Liver (tissue), 9 donors: ENCODE data around the gene SLK. TPM values are rescaled to one million over a fixed set of nuclear protein-coding genes. Genes with fewer than 3 reads are reported as not detected.

Source experiments
- DNase-seq: peaks from one replicate; pipeline ENCODE4 v3.0.0-alpha.2; 2017; ENCODE audit warnings: low spot score
- H3K27ac ChIP-seq, 2 donors: one replicate each; pipeline ENCODE4 v1.7.0; 2013; ENCODE audit warnings: inconsistent platforms in 2 of 2, low read length in 2 of 2, control low read depth in 1 of 2, low read depth in 1 of 2, mild to moderate bottlenecking in 1 of 2
- H3K27me3 ChIP-seq, 4 donors: one replicate each; pipeline versions ENCODE4 v1.6.1 to v1.7.0; 2013; ENCODE audit warnings: low read length in 3 of 4, inconsistent platforms in 1 of 4, mild to moderate bottlenecking in 1 of 4, moderate library complexity in 1 of 4; ENCODE audit not compliant: control insufficient read depth in 4 of 4, insufficient read depth in 4 of 4
- H3K36me3 ChIP-seq, 4 donors: one replicate each; pipeline versions ENCODE4 v1.6.1 to v1.7.0; 2013; ENCODE audit warnings: low read length in 3 of 4, mild to moderate bottlenecking in 3 of 4, low read depth in 1 of 4, moderate library complexity in 1 of 4; ENCODE audit not compliant: control insufficient read depth in 4 of 4, insufficient read depth in 3 of 4
- H3K4me1 ChIP-seq, 4 donors: one replicate each; pipeline versions ENCODE4 v1.6.1 to v1.7.0; 2013; ENCODE audit warnings: low read length in 3 of 4, mild to moderate bottlenecking in 3 of 4, moderate library complexity in 1 of 4; ENCODE audit not compliant: control insufficient read depth in 4 of 4, insufficient read depth in 4 of 4
- H3K4me3 ChIP-seq, 3 donors: one replicate each; pipeline versions ENCODE4 v1.6.1 to v1.7.0; 2013; ENCODE audit warnings: low read length in 3 of 3, control low read depth in 1 of 3, low read depth in 1 of 3, mild to moderate bottlenecking in 1 of 3
- H3K9ac ChIP-seq, 2 donors: one replicate each; pipeline ENCODE4 v1.7.0; 2013; ENCODE audit warnings: low read length in 2 of 2, mild to moderate bottlenecking in 2 of 2, moderate library complexity in 2 of 2, control low read depth in 1 of 2, low read depth in 1 of 2
- H3K9me3 ChIP-seq, 4 donors: one replicate each; pipeline versions ENCODE4 v1.6.1 to v1.7.0; 2013; ENCODE audit warnings: low read length in 3 of 4; ENCODE audit not compliant: control insufficient read depth in 4 of 4
- EGR1 ChIP-seq, 2 donors: IDR thresholded peaks; 2 replicates each; pipeline ENCODE4 v1.6.1; 2016 to 2018; ENCODE audit warnings: antibody characterized with exemption in 2 of 2, low read depth in 2 of 2
- FOXA1 ChIP-seq: IDR thresholded peaks from 2 replicates; pipeline ENCODE4 v1.6.1; 2016; ENCODE audit warnings: antibody characterized with exemption
- FOXA2 ChIP-seq: IDR thresholded peaks from 2 replicates; pipeline ENCODE4 v1.6.1; 2016; ENCODE audit warnings: antibody characterized with exemption
- GABPA ChIP-seq, 2 donors: IDR thresholded peaks in 1 of 2; conservative IDR thresholded peaks in 1 of 2; 2 replicates each; pipeline ENCODE4 v1.6.1; 2016; ENCODE audit warnings: antibody characterized with exemption in 2 of 2, mild to moderate bottlenecking in 1 of 2, moderate library complexity in 1 of 2
- HNF4A ChIP-seq, 2 donors: conservative IDR thresholded peaks; 2 replicates each; pipeline ENCODE4 v1.6.1; 2016; ENCODE audit warnings: antibody characterized with exemption in 2 of 2, mild to moderate bottlenecking in 2 of 2
- HNF4G ChIP-seq: IDR thresholded peaks from 2 replicates; pipeline ENCODE4 v1.6.1; 2016; ENCODE audit warnings: antibody characterized with exemption
- JUND ChIP-seq, 2 donors: IDR thresholded peaks; 2 replicates each; pipeline ENCODE4 v1.6.1; 2016; ENCODE audit warnings: antibody characterized with exemption in 2 of 2
- NR2F2 ChIP-seq: IDR thresholded peaks from 2 replicates; pipeline ENCODE4 v1.6.1; 2016; ENCODE audit warnings: antibody characterized with exemption
- RAD21 ChIP-seq, 2 donors: IDR thresholded peaks; 2 replicates each; pipeline ENCODE4 v1.6.1; 2016; ENCODE audit warnings: antibody characterized with exemption in 2 of 2, mild to moderate bottlenecking in 2 of 2
- RXRA ChIP-seq, 2 donors: IDR thresholded peaks; 2 replicates each; pipeline ENCODE4 v1.6.1; 2017 to 2018; ENCODE audit warnings: antibody characterized with exemption in 2 of 2, mild to moderate bottlenecking in 1 of 2
- SP1 ChIP-seq: IDR thresholded peaks from 2 replicates; pipeline ENCODE4 v1.6.1; 2018; ENCODE audit warnings: antibody characterized with exemption, mild to moderate bottlenecking
- TAF1 ChIP-seq: conservative IDR thresholded peaks from 2 replicates; pipeline ENCODE4 v1.6.1; 2016; ENCODE audit warnings: antibody characterized with exemption, mild to moderate bottlenecking
- YY1 ChIP-seq: IDR thresholded peaks from 2 replicates; pipeline ENCODE4 v1.6.1; 2016; ENCODE audit warnings: antibody characterized with exemption, mild to moderate bottlenecking
- WGBS: extraction: QIAGEN DNeasy Blood & Tissue Kit; methylation state at CpG from one replicate; pipeline ENCODE4 v1.1.7; 2013; 5-methylcytosine and 5-hydroxymethylcytosine counted together
- polyA plus RNA-seq, 2 donors: library from polyadenylated mRNA; stranded (reverse) in 1 of 2; unstranded in 1 of 2; fragments of 200-250 nt in 1 of 2; fragments of >200 nt in 1 of 2; fragmentation: Nextera tagmentation in 1 of 2; extraction: Ambion mirVana in 1 of 2; gene quantifications; one replicate each; pipeline versions ENCODE4 v1.2.1 to v1.2.3, GENCODE V29; 2013 to 2015
- total RNA-seq, 2 donors: library from RNA; depleted of rRNA; stranded (reverse); fragments of >200 nt; gene quantifications; one replicate each; pipeline ENCODE4 v1.2.3, GENCODE V29; 2014
- TF ChIP-seq, protein P1 (sequence below): IDR thresholded peaks from 2 replicates; pipeline ENCODE4 v1.6.1; 2016; ENCODE audit warnings: antibody characterized with exemption
- TF ChIP-seq, protein P2 (sequence below): IDR thresholded peaks from 2 replicates; pipeline ENCODE4 v1.6.1; 2016; ENCODE audit warnings: antibody characterized with exemption
- TF ChIP-seq, protein P3 (sequence below): IDR thresholded peaks from 2 replicates; pipeline ENCODE4 v1.6.1; 2016; ENCODE audit warnings: antibody characterized with exemption, mild to moderate bottlenecking
- TF ChIP-seq, protein P4 (sequence below): IDR thresholded peaks from 2 replicates; pipeline ENCODE4 v1.6.1; 2016; ENCODE audit warnings: antibody characterized with exemption
- TF ChIP-seq, protein P5 (sequence below): fragments of 150-350 bp; IDR thresholded peaks from 2 replicates; pipeline ENCODE4 v1.5.1; 2017; ENCODE audit warnings: improper control_type of control experiment, low read depth, low read length; ENCODE audit not compliant: missing input control
- donor health status: healthy.
- donor health status: healthy.
- donor health status: healthy.
- donor health status: healthy.
- donor health status: healthy.

SLK gene
- total and polyA plus RNA-seq, 4 donors = 3.9 to 20.3 (median 12.4) TPM

DNA sequence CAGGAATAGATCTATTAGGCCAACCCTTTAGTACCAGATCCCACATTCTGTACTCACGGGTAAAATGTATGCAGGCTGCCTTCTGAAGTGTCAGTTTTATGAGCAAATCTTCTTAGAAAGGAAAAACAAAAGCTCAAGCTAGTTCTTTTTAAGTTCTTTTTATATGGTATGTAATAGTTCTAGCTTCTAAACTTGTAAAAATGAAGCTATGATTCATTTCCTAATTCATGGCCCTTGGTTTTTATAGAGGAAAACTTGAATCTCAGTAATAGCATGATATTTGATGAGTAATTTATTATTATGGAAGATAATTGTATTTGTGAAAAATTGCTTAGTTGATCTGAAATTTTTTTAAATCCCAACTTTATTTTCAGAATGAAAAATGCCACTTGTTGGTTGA, 54.3 kb downstream of the SLK start:
- no peak overlapping the region for H3K9ac ChIP-seq
- peaks cover 12 to 39% (median 35%) of the 10 kb centered on the region in 4 donors for H3K36me3 ChIP-seq
- TF ChIP-seq, protein P1, sequence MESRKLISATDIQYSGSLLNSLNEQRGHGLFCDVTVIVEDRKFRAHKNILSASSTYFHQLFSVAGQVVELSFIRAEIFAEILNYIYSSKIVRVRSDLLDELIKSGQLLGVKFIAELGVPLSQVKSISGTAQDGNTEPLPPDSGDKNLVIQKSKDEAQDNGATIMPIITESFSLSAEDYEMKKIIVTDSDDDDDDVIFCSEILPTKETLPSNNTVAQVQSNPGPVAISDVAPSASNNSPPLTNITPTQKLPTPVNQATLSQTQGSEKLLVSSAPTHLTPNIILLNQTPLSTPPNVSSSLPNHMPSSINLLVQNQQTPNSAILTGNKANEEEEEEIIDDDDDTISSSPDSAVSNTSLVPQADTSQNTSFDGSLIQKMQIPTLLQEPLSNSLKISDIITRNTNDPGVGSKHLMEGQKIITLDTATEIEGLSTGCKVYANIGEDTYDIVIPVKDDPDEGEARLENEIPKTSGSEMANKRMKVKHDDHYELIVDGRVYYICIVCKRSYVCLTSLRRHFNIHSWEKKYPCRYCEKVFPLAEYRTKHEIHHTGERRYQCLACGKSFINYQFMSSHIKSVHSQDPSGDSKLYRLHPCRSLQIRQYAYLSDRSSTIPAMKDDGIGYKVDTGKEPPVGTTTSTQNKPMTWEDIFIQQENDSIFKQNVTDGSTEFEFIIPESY = no peak
- TF ChIP-seq FOXA2 (no peak), RXRA (IDR thresholded peaks at IDR 0.05) (no peak), YY1 (no peak), RAD21 (IDR thresholded peaks at IDR 0.05) (no peak), TAF1 (no peak), SP1 (no peak), NR2F2 (no peak), HNF4G (no peak), EGR1 (IDR thresholded peaks at IDR 0.05; ENCODE audit: low read depth in 2 of 2) (no peak), GABPA (IDR thresholded peaks at IDR 0.05 in 1 of 2, conservative IDR thresholded peaks at IDR 0.05 in 1 of 2) (no peak)
- TF ChIP-seq, protein P2, sequence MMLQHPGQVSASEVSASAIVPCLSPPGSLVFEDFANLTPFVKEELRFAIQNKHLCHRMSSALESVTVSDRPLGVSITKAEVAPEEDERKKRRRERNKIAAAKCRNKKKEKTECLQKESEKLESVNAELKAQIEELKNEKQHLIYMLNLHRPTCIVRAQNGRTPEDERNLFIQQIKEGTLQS = no peak
- TF ChIP-seq, protein P3, sequence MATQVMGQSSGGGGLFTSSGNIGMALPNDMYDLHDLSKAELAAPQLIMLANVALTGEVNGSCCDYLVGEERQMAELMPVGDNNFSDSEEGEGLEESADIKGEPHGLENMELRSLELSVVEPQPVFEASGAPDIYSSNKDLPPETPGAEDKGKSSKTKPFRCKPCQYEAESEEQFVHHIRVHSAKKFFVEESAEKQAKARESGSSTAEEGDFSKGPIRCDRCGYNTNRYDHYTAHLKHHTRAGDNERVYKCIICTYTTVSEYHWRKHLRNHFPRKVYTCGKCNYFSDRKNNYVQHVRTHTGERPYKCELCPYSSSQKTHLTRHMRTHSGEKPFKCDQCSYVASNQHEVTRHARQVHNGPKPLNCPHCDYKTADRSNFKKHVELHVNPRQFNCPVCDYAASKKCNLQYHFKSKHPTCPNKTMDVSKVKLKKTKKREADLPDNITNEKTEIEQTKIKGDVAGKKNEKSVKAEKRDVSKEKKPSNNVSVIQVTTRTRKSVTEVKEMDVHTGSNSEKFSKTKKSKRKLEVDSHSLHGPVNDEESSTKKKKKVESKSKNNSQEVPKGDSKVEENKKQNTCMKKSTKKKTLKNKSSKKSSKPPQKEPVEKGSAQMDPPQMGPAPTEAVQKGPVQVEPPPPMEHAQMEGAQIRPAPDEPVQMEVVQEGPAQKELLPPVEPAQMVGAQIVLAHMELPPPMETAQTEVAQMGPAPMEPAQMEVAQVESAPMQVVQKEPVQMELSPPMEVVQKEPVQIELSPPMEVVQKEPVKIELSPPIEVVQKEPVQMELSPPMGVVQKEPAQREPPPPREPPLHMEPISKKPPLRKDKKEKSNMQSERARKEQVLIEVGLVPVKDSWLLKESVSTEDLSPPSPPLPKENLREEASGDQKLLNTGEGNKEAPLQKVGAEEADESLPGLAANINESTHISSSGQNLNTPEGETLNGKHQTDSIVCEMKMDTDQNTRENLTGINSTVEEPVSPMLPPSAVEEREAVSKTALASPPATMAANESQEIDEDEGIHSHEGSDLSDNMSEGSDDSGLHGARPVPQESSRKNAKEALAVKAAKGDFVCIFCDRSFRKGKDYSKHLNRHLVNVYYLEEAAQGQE = no peak
- 97% methylated on average over 1 of the region's 1 CpG for WGBS
- H3K4me1 ChIP-seq = peaks cover 0 to 15% (median 3%) of the 10 kb centered on the region in 4 donors
- no peak overlapping the region for H3K4me3 ChIP-seq
- no peaks in the 10 kb centered on the region for H3K9me3 ChIP-seq
- no peak for DNase-seq
- H3K27me3 ChIP-seq = no peaks in the 10 kb centered on the region
- no peak overlapping the region for H3K27ac ChIP-seq

- TF ChIP-seq HNF4G = no peak
- TF ChIP-seq RAD21 (IDR thresholded peaks at IDR 0.05) = no peak
- TF ChIP-seq, protein P4, sequence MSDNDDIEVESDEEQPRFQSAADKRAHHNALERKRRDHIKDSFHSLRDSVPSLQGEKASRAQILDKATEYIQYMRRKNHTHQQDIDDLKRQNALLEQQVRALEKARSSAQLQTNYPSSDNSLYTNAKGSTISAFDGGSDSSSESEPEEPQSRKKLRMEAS = no peak
- no peak for TF ChIP-seq FOXA1
- no peak for TF ChIP-seq SP1
- TF ChIP-seq TAF1 = no peak
- no peak for TF ChIP-seq RXRA (IDR thresholded peaks at IDR 0.05)
- TF ChIP-seq, protein P5, sequence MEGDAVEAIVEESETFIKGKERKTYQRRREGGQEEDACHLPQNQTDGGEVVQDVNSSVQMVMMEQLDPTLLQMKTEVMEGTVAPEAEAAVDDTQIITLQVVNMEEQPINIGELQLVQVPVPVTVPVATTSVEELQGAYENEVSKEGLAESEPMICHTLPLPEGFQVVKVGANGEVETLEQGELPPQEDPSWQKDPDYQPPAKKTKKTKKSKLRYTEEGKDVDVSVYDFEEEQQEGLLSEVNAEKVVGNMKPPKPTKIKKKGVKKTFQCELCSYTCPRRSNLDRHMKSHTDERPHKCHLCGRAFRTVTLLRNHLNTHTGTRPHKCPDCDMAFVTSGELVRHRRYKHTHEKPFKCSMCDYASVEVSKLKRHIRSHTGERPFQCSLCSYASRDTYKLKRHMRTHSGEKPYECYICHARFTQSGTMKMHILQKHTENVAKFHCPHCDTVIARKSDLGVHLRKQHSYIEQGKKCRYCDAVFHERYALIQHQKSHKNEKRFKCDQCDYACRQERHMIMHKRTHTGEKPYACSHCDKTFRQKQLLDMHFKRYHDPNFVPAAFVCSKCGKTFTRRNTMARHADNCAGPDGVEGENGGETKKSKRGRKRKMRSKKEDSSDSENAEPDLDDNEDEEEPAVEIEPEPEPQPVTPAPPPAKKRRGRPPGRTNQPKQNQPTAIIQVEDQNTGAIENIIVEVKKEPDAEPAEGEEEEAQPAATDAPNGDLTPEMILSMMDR = no peak
- TF ChIP-seq, protein P1 = no peak
- TF ChIP-seq GABPA (IDR thresholded peaks at IDR 0.05 in 1 of 2, conservative IDR thresholded peaks at IDR 0.05 in 1 of 2) = no peak
- TF ChIP-seq JUND (IDR thresholded peaks at IDR 0.05) = no peak
- TF ChIP-seq NR2F2 = no peak
- no peak for TF ChIP-seq HNF4A (conservative IDR thresholded peaks at IDR 0.05)
- TF ChIP-seq, protein P3 = no peak
- TF ChIP-seq, protein P2 = no peak
- TF ChIP-seq FOXA2 = no peak
- Histone ChIP-seq H3K4me1 (peaks cover 2 to 15% (median 3%) of the 10 kb centered on the region in 4 donors), H3K9ac (no peak overlapping the region), H3K27ac (no peak overlapping the region), H3K9me3 (no peaks in the 10 kb centered on the region), H3K4me3 (no peak overlapping the region), H3K27me3 (no peaks in the 10 kb centered on the region), H3K36me3 (peaks cover 12 to 39% (median 35%) of the 10 kb centered on the region in 4 donors)
- WGBS = 92% methylated on average over 5 of the region's 5 CpGs
- DNase-seq = no peak
Measured at GRCh38 chr10:104022026-104022425, 55.1 kb downstream of the SLK start.
